NB4 (cell line): ENCODE results near the gene EHF.

Experiments used
- DNase-seq: peaks from one replicate; pipeline ENCODE4 v3.0.0; 2010; ENCODE audit warnings: low read depth
- H3K4me3 ChIP-seq: one replicate; pipeline ENCODE4 v1.5.1; 2011; ENCODE audit warnings: mild to moderate bottlenecking, low read depth, low read length, moderate library complexity
- CTCF ChIP-seq: IDR thresholded peaks from one replicate; pipeline ENCODE4 v1.5.1; 2012; ENCODE audit warnings: low read depth, low read length
- MAX ChIP-seq: IDR thresholded peaks from 2 replicates; pipeline ENCODE4 v1.6.1; 2011; ENCODE audit warnings: low read depth, low read length
- MYC ChIP-seq: IDR thresholded peaks from 2 replicates; pipeline ENCODE4 v1.6.1; 2011; ENCODE audit warnings: low read depth, low read length
- POLR2A ChIP-seq: IDR thresholded peaks from 2 replicates; pipeline ENCODE4 v1.6.1; 2011; ENCODE audit warnings: mild to moderate bottlenecking; ENCODE audit not compliant: insufficient read length; ENCODE audit errors: extremely low read depth

The EHF gene

DNA sequence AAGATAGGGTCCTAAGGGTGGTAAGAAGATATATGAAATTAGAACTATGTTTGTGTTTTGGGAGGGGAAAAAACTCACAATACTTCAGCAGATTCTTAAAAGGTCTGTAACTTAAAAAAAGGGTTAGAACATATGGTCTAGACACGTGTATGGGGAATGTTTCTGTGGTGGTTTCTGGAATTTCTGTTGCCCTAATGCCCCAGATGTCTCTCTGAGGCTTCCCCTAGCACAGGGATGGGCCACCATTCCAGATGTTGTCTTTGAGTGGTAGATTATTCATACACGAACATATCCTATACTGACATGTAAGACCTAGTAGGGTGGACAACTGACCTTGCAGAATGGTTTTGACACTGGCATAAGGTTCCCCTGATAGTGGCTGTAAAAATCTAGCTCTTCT, 26.2 kb downstream of the EHF start:
- no peak for TF ChIP-seq CTCF
- TF ChIP-seq POLR2A, result no peak
- no peak for TF ChIP-seq MAX
- TF ChIP-seq MYC, result no peak
- no peak for DNase-seq
- no peak overlapping the region for H3K4me3 ChIP-seq

- no peak for DNase-seq
- no peak overlapping the region for H3K4me3 ChIP-seq
- TF ChIP-seq MAX, result no peak
- TF ChIP-seq MYC, result no peak
- no peak for TF ChIP-seq CTCF
Measured at GRCh38 chr11:34647532-34647931, 26.6 kb downstream of the EHF start.

DNA sequence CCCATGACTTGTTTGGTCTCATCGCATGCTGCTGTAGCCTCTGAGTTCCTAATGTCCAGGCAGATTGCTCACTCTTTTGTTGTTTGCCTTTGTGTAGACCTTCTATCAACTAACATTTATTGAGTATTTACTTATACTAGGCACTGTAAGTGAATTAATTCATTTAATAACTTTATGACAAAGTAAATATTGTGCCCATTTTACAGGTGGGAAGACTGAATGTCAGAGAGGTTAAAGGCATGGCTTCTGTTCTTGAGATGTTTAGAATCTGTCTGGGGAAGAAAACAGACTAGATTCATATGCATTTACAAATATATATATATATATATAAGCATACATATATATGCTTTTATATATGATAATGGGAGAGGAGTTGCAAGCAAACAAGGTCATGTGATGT, 27.1 kb downstream of the EHF start:
- H3K4me3 ChIP-seq, result no peak overlapping the region
- no peak for TF ChIP-seq MAX
- TF ChIP-seq CTCF, result no peak
- no peak for TF ChIP-seq POLR2A
- no peak for TF ChIP-seq MYC
- DNase-seq, result no peak

DNA sequence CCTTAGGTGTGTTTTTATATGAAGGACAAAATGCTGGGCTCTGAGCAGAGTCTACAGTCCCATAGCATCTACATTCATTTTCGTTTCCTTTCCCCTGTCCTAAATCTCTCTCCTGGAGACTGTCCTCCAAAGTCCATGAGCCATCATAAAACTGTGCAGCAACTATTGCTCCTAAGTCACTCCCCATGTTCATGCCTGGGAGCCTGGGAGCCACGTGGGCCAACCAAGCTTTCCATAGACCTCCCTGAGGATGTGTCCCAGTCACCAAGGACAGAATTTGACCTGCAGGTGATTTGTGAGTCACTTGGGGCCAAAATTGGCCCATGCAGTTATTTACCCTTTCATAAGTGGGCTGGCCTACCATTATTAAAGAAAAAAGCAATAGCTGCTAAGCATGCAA, 28.7 kb downstream of the EHF start:
- no peak for DNase-seq
- TF ChIP-seq CTCF, result no peak
- TF ChIP-seq MYC, result no peak
- TF ChIP-seq POLR2A, result no peak
- no peak overlapping the region for H3K4me3 ChIP-seq

DNA sequence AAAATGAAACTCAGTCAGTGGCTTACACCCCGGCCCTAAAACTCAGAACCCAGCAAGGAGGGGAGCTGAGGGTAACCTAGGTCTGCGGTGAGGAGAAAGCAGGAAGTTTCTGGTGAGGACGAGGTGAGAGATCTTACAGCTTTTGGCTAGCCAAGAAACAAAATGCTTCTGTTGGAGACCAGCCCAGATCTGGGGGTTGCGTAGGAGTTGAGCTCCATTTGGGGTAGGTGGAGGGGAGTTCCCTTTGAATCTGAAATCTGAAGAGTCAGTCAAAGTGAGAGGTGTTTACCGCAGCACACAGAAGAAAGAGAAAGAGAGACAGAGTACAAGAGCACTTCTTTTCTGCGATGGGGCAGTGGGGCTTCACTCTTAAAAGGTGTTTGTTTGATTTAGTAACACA, 29.6 kb downstream of the EHF start:
- TF ChIP-seq POLR2A, result no peak
- no peak for TF ChIP-seq MAX
- TF ChIP-seq MYC, result no peak
- TF ChIP-seq CTCF, result no peak
- DNase-seq, result peak; percentile 33
- H3K4me3 ChIP-seq, result no peak overlapping the region

- TF ChIP-seq MAX (no peak), MYC (no peak), POLR2A (no peak), CTCF (no peak)
- no peak overlapping the region for H3K4me3 ChIP-seq
- DNase-seq, result no peak
Measured at GRCh38 chr11:34651551-34651950, 30.7 kb downstream of the EHF start.
